ENCODE results near the gene IL17RA. TPM values are rescaled to one million over a fixed set of nuclear protein-coding genes. Genes with fewer than 3 reads are reported as not detected.

Gene IL17RA
- total RNA-seq, 1 experiment from 2014 or later, result 11.7 TPM

GRCh38 chr22:17060126-17060525 lies 24.7 kb upstream of the IL17RA start:
- Histone ChIP-seq H3K27me3 (ENCODE audit: control insufficient read depth, insufficient read depth, low read length) (no peaks in the 10 kb centered on the region), H3K9me3 (ENCODE audit: control insufficient read depth, insufficient read depth, low read depth, low read length) (no peaks in the 10 kb centered on the region), H3K4me1 (ENCODE audit: control insufficient read depth, insufficient read depth, low read length) (no peaks in the 10 kb centered on the region), H3K4me3 (ENCODE audit: low read depth in 2 of 2, low read length in 2 of 2) (no peak overlapping the region), H3K27ac (ENCODE audit: low read length) (no peak overlapping the region), H3K36me3 (ENCODE audit: control insufficient read depth, insufficient read depth, low read length) (no peaks in the 10 kb centered on the region; the same call in 1 of the 2 replicates)
- ChIA-PET POLR2A (no interaction called here), CTCF (interaction anchor here (1.3 kb wide), 1 partner anchor 128 kb away, joined by 3 read pairs; no protein-coding TSS in a partner anchor)
- in situ Hi-C loops (cut with HindIII; ENCODE audit: low pct_unique_long_range_greater_than_20kb, low sequenced_read_pairs) (no loop called here), intact Hi-C loops (cut with micrococcal nuclease; ENCODE audit: unreplicated experiment) (no loop called here)
- ATAC-seq (no peak), DNase-seq (ENCODE audit: low read depth, low spot score) (no peak)
- no peak for TF ChIP-seq POLR2AphosphoS5 (IDR thresholded peaks at IDR 0.05; ENCODE audit: low read depth, low read length)
- no peak for TF ChIP-seq CTCF (IDR thresholded peaks at IDR 0.05)
- no peak for TF ChIP-seq TCF7L2 (IDR thresholded peaks at IDR 0.05; ENCODE audit: low read depth, low read length)
- TF ChIP-seq SIN3A (IDR thresholded peaks at IDR 0.05; ENCODE audit: borderline replicate concordance, insufficient read depth, low read depth, low read length), result no peak
- TF ChIP-seq, protein P1, sequence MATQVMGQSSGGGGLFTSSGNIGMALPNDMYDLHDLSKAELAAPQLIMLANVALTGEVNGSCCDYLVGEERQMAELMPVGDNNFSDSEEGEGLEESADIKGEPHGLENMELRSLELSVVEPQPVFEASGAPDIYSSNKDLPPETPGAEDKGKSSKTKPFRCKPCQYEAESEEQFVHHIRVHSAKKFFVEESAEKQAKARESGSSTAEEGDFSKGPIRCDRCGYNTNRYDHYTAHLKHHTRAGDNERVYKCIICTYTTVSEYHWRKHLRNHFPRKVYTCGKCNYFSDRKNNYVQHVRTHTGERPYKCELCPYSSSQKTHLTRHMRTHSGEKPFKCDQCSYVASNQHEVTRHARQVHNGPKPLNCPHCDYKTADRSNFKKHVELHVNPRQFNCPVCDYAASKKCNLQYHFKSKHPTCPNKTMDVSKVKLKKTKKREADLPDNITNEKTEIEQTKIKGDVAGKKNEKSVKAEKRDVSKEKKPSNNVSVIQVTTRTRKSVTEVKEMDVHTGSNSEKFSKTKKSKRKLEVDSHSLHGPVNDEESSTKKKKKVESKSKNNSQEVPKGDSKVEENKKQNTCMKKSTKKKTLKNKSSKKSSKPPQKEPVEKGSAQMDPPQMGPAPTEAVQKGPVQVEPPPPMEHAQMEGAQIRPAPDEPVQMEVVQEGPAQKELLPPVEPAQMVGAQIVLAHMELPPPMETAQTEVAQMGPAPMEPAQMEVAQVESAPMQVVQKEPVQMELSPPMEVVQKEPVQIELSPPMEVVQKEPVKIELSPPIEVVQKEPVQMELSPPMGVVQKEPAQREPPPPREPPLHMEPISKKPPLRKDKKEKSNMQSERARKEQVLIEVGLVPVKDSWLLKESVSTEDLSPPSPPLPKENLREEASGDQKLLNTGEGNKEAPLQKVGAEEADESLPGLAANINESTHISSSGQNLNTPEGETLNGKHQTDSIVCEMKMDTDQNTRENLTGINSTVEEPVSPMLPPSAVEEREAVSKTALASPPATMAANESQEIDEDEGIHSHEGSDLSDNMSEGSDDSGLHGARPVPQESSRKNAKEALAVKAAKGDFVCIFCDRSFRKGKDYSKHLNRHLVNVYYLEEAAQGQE (IDR thresholded peaks at IDR 0.05; ENCODE audit: insufficient read depth in 1 of 2, low read depth in 2 of 2, low read length in 1 of 2), result no peak
- no TSS peak for BruUV-seq (replicated peaks)

GRCh38 chr22:17063411-17064106 lies 21.2 kb upstream of the IL17RA start:
- DNase-seq (ENCODE audit: low read depth, low spot score) (no peak), ATAC-seq (no peak)
- Histone ChIP-seq H3K4me3 (ENCODE audit: low read depth in 2 of 2, low read length in 2 of 2) (no peak overlapping the region), H3K9me3 (ENCODE audit: control insufficient read depth, insufficient read depth, low read depth, low read length) (no peaks in the 10 kb centered on the region), H3K36me3 (ENCODE audit: control insufficient read depth, insufficient read depth, low read length) (no peaks in the 10 kb centered on the region), H3K27ac (ENCODE audit: low read length) (no peak overlapping the region), H3K27me3 (ENCODE audit: control insufficient read depth, insufficient read depth, low read length) (no peaks in the 10 kb centered on the region), H3K4me1 (ENCODE audit: control insufficient read depth, insufficient read depth, low read length) (no peaks in the 10 kb centered on the region)
- in situ Hi-C loops (cut with HindIII; ENCODE audit: low pct_unique_long_range_greater_than_20kb, low sequenced_read_pairs), result no loop called here
- POLR2A ChIA-PET, result no interaction called here
- CTCF ChIA-PET, result interaction anchor here (0.7 kb wide), 1 partner anchor 175 kb away, joined by 3 read pairs; no protein-coding TSS in a partner anchor
- BruUV-seq (replicated peaks), result no TSS peak
- intact Hi-C loops (cut with micrococcal nuclease; ENCODE audit: unreplicated experiment), result no loop called here
- TF ChIP-seq SIN3A (IDR thresholded peaks at IDR 0.05; ENCODE audit: borderline replicate concordance, insufficient read depth, low read depth, low read length), result no peak
- no peak for TF ChIP-seq CTCF (IDR thresholded peaks at IDR 0.05)
- TF ChIP-seq POLR2AphosphoS5 (IDR thresholded peaks at IDR 0.05; ENCODE audit: low read depth, low read length), result no peak
- TF ChIP-seq TCF7L2 (IDR thresholded peaks at IDR 0.05; ENCODE audit: low read depth, low read length), result no peak
- TF ChIP-seq, protein P1 (IDR thresholded peaks at IDR 0.05; ENCODE audit: insufficient read depth in 1 of 2, low read depth in 2 of 2, low read length in 1 of 2), result no peak

All from Panc1 (cell line).